ENCODE data around the gene NAV2.

The NAV2 gene

DNA sequence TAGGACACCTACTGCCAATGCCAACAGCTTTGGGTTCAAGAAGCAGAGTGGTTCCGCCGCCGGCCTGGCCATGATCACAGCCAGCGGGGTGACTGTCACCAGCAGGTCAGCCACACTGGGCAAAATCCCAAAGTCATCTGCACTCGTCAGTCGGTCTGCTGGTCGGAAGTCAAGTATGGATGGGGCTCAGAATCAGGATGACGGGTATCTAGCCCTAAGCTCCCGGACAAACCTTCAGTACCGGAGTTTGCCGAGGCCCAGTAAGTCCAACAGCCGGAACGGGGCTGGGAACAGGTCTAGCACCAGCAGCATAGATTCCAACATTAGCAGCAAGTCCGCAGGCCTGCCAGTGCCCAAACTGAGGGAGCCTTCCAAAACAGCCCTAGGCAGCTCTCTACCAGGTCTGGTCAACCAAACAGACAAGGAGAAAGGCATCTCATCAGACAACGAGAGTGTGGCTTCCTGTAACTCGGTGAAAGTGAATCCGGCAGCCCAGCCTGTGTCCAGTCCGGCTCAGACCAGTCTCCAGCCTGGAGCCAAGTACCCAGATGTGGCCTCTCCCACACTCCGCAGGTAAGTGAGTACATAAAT is 332.6 kb downstream of the NAV2 start:
- TF ChIP-seq, protein P1, sequence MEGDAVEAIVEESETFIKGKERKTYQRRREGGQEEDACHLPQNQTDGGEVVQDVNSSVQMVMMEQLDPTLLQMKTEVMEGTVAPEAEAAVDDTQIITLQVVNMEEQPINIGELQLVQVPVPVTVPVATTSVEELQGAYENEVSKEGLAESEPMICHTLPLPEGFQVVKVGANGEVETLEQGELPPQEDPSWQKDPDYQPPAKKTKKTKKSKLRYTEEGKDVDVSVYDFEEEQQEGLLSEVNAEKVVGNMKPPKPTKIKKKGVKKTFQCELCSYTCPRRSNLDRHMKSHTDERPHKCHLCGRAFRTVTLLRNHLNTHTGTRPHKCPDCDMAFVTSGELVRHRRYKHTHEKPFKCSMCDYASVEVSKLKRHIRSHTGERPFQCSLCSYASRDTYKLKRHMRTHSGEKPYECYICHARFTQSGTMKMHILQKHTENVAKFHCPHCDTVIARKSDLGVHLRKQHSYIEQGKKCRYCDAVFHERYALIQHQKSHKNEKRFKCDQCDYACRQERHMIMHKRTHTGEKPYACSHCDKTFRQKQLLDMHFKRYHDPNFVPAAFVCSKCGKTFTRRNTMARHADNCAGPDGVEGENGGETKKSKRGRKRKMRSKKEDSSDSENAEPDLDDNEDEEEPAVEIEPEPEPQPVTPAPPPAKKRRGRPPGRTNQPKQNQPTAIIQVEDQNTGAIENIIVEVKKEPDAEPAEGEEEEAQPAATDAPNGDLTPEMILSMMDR (IDR thresholded peaks at IDR 0.05; ENCODE audit: low read depth, low read length, missing control alignments) = no peak
- Histone ChIP-seq H3K27me3 (replicated peaks) (no peaks in the 10 kb centered on the region), H3K27ac (no peak overlapping the region), H3K4me3 (ENCODE audit: low read depth, low read length) (no peak overlapping the region), H3K36me3 (replicated peaks) (peaks cover 6% of the 10 kb centered on the region)
- in situ Hi-C loops (cut with HindIII; ENCODE audit: low pct_ligation_motif_present, low sequenced_read_pairs) = no loop called here
- no peak for DNase-seq

GRCh38 chr11:20046416-20046815 is 333.8 kb downstream of the NAV2 start:
- H3K36me3 ChIP-seq (replicated peaks) = peaks cover 6% of the 10 kb centered on the region
- TF ChIP-seq, protein P1 (IDR thresholded peaks at IDR 0.05; ENCODE audit: low read depth, low read length, missing control alignments) = no peak
- H3K27ac ChIP-seq = no peak overlapping the region
- in situ Hi-C loops (cut with HindIII; ENCODE audit: low pct_ligation_motif_present, low sequenced_read_pairs) = no loop called here
- DNase-seq = no peak
- no peak overlapping the region for H3K4me3 ChIP-seq (ENCODE audit: low read depth, low read length)
- H3K27me3 ChIP-seq (replicated peaks) = no peaks in the 10 kb centered on the region

- no peak overlapping the region for H3K27ac ChIP-seq
- TF ChIP-seq, protein P1 (IDR thresholded peaks at IDR 0.05; ENCODE audit: low read depth, low read length, missing control alignments) = no peak
- H3K4me3 ChIP-seq (ENCODE audit: low read depth, low read length) = no peak overlapping the region
- no peaks in the 10 kb centered on the region for H3K27me3 ChIP-seq (replicated peaks)
- no peak for DNase-seq
- in situ Hi-C loops (cut with HindIII; ENCODE audit: low pct_ligation_motif_present, low sequenced_read_pairs) = no loop called here
- H3K36me3 ChIP-seq (replicated peaks) = peaks cover 6% of the 10 kb centered on the region
Measured at GRCh38 chr11:20047006-20047768, 334.6 kb downstream of the NAV2 start.

DNA sequence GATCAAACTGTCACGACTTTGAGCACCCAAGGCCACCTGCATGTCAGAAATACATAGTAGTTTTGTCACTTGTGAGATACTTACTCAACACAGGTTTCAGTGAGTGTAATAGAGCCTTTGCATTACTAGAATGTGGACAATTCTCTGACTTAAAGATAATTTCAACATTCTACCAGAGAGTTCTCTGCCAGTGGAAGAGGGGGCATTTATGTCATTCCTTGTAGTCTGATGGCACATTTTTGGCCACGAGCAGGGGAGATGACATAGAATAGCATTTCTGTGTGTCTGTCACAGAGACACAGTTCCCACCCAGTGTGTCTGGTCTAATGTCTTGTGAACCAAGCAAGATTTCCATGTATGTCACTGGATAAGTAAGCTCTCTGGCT is 335.1 kb downstream of the NAV2 start:
- H3K36me3 ChIP-seq (replicated peaks) = peaks cover 6% of the 10 kb centered on the region
- no peak overlapping the region for H3K4me3 ChIP-seq (ENCODE audit: low read depth, low read length)
- no peaks in the 10 kb centered on the region for H3K27me3 ChIP-seq (replicated peaks)
- H3K27ac ChIP-seq = no peak overlapping the region
- DNase-seq = no peak
- in situ Hi-C loops (cut with HindIII; ENCODE audit: low pct_ligation_motif_present, low sequenced_read_pairs) = no loop called here
- TF ChIP-seq, protein P1 (IDR thresholded peaks at IDR 0.05; ENCODE audit: low read depth, low read length, missing control alignments) = no peak

- H3K4me3 ChIP-seq (ENCODE audit: low read depth, low read length) = no peak overlapping the region
- no peak for DNase-seq
- H3K27me3 ChIP-seq (replicated peaks) = no peaks in the 10 kb centered on the region
- in situ Hi-C loops (cut with HindIII; ENCODE audit: low pct_ligation_motif_present, low sequenced_read_pairs) = no loop called here
- TF ChIP-seq, protein P1 (IDR thresholded peaks at IDR 0.05; ENCODE audit: low read depth, low read length, missing control alignments) = no peak
- H3K36me3 ChIP-seq (replicated peaks) = peaks cover 6% of the 10 kb centered on the region
- no peak overlapping the region for H3K27ac ChIP-seq
Measured at GRCh38 chr11:20048246-20048645, 335.6 kb downstream of the NAV2 start.
